HG02943 (cell line): Measurements from ENCODE around the gene EEF1AKMT2.
"Not testable (repeated sequence)": the region's sequence is repeated elsewhere in the genome, so short reads cannot be mapped to it uniquely, and the experiment has no call there.

Experiments
- ATAC-seq: cut with Tn5 transposase; IDR thresholded peaks from one replicate; pipeline ENCODE4 v1.9.1; 2021; ENCODE audit warnings: mild to moderate bottlenecking, low read depth, moderate library complexity; ENCODE audit not compliant: unreplicated experiment

The EEF1AKMT2 gene

DNA sequence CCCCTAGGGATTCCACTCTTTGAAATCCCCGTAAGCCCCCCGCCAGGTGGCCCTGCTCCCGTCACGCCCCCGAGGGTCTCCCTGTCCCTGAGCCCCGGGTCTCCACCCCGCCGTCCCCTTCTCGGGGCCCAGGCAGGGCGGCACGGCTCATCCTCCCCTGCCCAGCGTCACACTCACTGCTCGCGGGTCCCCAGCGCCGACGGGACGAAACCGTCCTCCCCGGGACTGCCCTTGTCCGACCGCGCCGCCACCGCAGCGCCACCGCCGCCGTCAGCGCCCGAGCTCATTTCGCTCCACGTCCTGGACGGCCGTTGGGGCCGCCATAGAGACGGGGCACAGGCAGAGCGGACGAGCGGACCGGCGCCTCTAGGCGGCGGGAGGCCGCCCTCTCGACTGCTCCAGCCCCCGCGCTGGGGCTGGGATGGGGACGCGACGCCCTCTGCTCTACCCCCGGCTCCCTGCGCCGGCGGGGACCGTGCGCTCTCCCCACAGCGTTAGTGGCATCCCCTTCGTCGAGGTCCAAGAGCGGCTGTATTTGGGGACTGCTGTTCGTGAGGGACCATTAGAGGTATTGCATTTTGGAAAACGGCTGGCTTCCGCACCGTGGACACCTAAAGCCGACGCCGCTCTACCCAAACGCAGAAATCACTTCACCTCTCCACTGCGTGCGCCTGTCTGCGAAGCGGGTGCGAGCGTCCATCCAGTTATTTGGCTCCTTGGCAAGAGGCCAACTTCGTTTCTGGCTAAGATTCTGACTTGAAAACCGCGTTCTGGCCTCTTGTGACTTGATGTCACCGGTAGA is at the start of gene EEF1AKMT2:
EEF1AKMT2 (minus strand) TSS at position 341 of the 802 bp plus-strand sequence; CDS start at position 287, 54 bp downstream.
- peak; percentile 74 for ATAC-seq

- ATAC-seq, result no peak
These were observed 46.0 kb upstream of the EEF1AKMT2 start for GRCh38 chr10:124837687-124838086.

DNA sequence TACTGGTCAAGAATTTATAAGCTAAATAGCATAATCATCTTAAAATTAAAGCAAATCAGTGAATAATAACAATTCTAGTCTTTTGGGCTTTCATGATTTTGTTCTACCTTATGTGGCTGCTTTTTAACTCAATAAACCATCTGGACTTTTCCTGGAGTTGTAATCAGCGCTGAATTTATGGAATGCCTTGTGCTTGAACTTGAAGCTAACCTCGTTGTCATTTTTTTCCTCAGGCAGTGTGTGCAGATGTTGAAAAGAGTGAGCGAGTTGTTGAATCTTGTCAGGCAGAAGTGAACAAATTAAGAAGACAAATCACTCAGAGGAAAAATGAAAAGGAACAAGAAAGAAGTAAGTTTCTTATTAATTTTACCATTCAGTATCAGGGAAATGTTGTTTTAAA is 39.4 kb upstream of the EEF1AKMT2 start:
- no peak for ATAC-seq

DNA sequence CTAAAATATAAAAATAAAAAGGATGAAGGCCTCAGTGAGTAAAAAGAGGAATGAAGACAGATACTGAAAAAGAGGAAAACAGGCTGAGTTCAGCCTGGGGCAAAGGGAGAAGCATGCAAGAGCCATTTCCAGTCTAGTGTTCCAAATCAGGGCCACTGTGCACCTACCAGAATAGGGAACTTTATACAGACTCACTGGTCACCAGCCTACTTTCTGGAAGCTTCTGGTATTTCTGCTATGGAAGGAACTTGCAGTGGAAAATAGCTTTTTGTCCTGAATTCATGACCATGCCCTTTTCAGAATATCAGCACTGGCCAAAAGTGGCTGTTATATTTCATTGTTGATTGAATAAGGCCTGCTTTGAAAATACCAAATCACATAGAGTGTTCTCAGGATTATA is 38.8 kb upstream of the EEF1AKMT2 start:
- no peak for ATAC-seq

DNA sequence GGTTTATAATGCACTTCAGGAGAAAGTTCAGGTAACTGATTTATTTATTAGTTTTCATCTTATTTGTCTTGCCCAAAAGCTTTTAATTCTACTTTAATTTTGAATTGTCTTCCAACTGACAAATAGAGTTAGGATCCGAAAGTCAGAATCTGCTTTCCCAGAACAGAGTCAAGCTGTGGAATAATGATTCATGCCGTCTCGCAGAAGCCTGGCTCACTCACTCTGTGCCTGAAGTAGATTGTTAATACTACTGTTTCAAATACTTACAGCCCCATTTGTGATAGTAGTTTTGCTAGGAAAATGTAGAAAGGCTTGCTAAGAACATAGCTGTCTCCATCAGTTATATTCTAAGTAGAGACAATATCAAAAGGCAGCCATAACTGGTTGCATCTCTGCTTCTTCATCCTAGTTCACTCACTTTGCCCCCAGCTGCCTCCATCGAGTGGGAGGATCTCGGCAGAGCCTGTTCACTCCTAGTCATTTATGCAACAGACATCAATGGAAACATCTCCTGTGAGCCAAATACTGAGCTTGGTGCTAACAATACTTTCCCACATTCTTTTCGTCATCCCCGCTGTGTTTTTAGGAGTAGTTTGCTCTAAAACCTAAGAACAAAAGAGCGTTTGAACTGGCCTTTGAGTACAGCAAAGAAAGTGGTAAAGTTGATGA is 37.9 kb upstream of the EEF1AKMT2 start:
- no peak for ATAC-seq

- no peak for ATAC-seq
These were observed 35.8 kb upstream of the EEF1AKMT2 start for GRCh38 chr10:124827474-124827873.

DNA sequence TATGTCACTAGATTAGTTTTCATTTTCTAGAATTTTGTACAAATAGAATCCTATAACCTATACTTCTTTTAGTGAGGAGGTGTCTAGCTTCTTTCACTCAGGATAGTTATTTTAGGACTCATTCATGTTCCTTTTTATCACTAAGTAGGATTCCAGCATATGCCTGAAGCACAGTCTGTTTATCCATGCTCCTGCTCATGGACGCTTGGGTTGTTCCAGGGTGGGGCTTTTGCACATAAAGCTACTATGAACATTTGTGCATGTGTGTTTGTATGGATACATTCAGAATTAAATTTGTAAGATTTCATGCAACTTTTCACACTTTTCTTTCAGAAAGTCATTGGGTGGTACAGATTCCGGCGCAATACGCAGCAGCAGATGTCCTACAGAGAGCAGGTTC is 34.6 kb upstream of the EEF1AKMT2 start:
- no peak for ATAC-seq

DNA sequence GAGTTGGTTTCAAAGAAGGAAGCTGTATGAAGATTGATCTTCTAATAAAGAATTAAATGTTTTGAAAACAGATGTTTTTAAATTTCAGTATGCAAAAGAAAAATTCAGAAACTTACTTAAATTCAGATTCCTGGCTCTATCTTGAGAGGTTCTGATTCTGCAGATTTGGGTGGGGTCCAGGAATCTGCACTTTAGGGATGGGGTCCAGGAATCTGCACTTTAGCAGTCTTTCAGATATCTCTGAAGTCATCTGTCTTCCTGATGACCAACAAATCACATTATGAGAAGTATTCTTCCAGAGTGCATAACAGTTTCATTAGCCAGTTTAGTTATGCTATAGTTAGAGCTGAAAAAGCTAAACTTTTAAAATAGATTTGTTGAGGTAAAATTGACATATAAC is 34.0 kb upstream of the EEF1AKMT2 start:
- no peak for ATAC-seq

GRCh38 chr10:124824932-124825331 is 33.2 kb upstream of the EEF1AKMT2 start:
- ATAC-seq, result not testable (repeated sequence)

DNA sequence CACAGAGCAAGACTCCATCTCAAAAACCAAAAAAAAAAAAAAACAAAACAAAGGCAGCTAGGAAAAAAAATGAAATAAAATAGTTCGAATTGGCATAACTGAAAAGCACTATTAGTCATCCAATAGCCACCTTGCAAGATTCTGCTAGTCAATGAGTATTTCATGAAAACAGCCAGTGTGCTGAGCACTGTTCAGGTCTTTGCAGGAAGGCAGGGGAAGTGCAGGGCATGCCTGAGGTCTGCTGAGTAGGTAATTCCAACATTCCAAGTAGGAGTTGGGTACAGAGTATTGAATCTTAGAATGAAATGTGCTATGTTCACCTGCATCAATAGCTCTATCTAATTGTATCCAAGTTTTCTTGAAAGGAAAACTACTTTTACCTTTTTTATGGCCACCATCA is 32.8 kb upstream of the EEF1AKMT2 start:
- ATAC-seq, result no peak

GRCh38 chr10:124821520-124821919 is 29.8 kb upstream of the EEF1AKMT2 start:
- ATAC-seq, result no peak

- ATAC-seq, result no peak
These were observed 28.4 kb upstream of the EEF1AKMT2 start for GRCh38 chr10:124820121-124820520.

DNA sequence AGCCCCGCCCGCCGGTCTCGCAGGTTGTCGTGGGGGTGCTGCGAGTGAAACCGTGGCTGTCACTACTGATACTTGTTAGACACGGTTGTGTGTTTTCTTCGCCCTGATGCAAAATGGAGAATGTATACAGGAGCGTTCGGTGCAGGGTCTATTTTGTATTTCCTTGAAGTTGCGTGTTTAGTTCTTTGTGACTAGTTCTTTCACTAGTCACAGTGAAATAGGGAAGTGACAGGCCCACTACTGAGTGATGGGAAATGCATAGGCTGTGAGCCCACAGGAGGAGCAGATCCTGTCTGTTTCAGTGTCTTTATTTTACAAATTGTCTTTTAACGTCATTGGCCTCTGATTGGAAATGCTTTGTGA is 10.6 kb upstream of the EEF1AKMT2 start:
- ATAC-seq, result peak; percentile 39

GRCh38 chr10:124799211-124799610 is 7.5 kb upstream of the EEF1AKMT2 start:
- ATAC-seq, result no peak

- ATAC-seq, result no peak
These were observed 7.1 kb upstream of the EEF1AKMT2 start for GRCh38 chr10:124798781-124799180.

- no peak for ATAC-seq
These were observed 6.7 kb upstream of the EEF1AKMT2 start for GRCh38 chr10:124798364-124798763.

DNA sequence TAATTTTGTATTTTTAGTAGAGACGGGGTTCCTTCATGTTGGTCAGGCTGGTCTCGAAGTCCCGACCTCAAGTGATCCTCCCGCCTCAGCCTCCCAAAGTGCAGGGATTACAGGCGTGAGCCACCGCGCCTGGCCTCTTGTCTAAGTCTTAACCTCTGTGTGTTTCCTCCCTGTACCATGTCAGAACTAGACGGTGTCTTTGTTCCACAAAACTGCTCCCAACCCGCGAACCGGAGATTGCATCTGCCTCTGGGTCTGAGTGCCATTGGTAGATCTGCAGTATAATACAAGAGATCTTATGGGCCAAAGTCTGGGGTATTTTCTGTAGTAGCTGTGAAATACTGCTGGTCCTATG is 1.3 kb upstream of the EEF1AKMT2 start:
- no peak for ATAC-seq

DNA sequence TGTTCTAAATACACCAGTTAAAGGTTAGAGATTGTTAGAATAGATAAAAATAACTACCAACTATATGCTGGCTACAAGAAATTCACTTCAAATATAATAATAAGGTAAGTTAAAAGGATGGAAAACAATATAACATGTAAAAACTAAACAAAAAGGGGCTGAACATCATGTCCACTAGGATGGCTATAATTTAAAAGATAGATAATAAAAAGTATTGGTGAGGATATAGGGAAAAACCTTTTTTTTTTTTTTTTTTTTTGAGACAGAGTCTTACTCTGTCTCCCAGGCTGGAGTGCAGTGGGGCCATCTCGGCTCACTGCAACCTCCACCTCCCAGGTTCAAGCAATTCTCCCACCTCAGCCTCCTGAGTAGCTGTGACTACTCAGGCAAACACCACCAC is 8.8 kb downstream of the EEF1AKMT2 start:
- ATAC-seq, result not testable (repeated sequence)

DNA sequence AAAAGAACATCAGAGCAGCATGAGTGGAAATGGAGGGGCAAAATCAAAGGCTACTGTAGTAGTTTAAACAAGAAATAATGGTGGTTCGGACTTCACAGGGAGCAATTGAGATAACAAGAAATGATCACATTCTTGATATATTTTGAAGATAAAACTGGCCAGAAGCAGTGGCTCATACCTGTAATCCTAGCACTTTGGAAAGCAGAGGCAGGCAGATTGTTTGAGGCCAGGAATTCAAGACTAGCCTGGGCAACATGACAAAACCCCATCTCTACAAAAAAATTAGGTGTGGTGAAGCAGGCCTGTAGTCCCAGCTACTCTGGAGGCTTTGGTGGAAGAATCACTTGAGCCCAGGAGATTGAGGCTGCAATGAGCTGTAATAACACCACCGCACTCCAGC is 22.9 kb downstream of the EEF1AKMT2 start:
- no peak for ATAC-seq

DNA sequence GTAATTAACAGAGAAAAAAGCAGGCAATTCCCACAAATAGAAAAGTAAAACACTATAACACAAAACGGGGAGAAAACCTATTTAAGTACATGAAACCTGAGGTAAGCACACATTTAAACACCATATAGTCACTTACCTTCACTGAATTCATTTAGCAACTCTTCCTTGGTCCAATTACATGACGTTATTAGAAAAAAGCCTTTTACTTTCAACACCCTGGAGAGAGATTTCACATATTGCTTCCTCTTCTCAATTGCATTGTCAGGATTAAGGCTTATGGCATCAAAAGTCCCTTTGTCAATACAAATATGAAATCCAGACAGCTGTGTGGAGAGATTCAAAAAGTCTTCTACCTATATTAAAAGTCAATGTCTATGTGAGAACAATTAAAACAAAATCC is 26.4 kb downstream of the EEF1AKMT2 start:
- ATAC-seq, result no peak

DNA sequence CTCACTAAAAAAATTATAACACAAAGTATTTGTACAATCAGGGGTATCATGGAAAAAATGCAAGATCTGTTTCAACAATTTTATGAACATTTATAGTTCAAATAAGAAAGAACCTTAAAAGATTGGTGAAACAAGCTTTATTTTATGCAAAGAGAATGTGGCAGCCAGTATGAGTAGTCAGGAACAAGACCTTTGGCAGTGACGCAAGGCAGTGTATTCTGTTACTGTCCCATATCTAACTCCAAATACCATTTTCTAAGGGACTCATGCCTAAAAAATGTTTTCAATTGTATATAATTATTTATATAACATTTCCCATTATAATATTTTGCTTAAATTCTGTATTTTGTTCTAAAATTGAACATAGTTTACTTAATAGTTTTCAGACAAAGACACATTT is 28.4 kb downstream of the EEF1AKMT2 start:
- no peak for ATAC-seq

DNA sequence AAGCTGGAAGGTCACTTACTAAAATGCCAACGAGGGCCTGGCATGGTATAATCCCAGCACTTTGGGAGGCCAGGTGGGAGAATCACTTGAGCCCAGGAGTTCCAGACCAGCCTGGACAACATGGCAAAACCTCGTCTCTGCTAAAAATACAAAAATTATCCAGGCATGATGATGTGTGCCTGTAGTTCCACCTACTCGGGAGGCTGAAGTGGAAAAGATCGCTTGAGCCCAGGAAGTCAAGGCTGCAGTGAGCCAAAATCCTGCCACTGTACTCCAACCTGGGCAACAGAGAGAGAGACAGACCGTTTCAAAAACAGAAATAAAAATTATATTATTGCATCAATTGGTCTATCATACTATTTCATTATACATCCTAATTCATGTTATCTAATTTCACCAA is 29.4 kb downstream of the EEF1AKMT2 start:
- ATAC-seq, result no peak
